ENCODE measurements around the gene KCNQ1OT1.
A peak's percentile ranks its signal among the peaks of the same experiment; 100 is the strongest.

The KCNQ1OT1 gene

DNA sequence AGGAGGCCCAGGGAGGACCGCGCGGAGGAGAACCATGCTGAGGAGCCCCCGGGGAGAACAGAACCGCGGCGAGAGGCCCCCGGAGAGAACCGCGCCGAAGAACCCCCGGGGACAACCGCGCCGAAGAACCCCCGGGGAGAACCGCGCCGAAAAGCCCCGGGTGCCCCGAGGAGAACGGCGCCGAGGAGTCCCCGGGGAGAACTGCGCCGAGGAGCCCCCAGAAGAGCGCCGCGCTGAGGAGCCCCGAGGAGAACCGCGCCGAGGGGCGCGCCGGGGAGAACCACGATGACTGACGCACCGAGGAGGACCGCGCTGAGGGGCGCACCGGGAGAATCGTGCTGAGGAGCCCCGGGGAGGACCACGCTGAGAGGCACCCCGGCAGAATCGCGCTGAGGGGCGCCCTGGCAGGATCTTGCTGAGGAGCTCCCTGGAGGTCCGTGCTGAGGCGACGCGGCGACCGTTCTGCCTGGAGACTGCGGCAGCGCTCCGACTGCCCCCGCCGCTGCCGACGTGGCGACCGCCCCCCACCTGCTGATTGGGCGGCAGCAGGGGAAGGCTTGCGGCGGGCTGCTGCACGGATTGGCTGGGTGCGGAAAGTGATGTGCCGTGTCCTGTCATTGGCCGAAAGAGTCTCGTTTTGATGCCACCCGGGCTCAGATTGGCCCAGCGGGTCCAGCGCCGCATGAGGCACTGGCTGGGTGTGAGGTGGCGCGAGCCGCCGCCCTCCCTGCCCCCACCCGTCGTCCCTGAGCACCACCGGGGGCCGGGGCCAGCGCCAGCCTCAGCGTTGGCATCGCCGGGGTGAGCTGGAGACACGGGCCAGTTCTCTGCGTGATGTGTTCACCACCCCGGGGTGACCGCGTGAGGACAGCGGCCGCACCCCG, at the start of gene KCNQ1OT1 (continued):
- TF ChIP-seq, protein P1, sequence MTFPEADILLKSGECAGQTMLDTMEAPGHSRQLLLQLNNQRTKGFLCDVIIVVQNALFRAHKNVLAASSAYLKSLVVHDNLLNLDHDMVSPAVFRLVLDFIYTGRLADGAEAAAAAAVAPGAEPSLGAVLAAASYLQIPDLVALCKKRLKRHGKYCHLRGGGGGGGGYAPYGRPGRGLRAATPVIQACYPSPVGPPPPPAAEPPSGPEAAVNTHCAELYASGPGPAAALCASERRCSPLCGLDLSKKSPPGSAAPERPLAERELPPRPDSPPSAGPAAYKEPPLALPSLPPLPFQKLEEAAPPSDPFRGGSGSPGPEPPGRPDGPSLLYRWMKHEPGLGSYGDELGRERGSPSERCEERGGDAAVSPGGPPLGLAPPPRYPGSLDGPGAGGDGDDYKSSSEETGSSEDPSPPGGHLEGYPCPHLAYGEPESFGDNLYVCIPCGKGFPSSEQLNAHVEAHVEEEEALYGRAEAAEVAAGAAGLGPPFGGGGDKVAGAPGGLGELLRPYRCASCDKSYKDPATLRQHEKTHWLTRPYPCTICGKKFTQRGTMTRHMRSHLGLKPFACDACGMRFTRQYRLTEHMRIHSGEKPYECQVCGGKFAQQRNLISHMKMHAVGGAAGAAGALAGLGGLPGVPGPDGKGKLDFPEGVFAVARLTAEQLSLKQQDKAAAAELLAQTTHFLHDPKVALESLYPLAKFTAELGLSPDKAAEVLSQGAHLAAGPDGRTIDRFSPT (tag by site-specific recombination; IDR thresholded peaks at IDR 0.05), result peak; percentile 95
- TF ChIP-seq ZNF394 (tag by site-specific recombination; IDR thresholded peaks at IDR 0.05; ENCODE audit: borderline replicate concordance) (peak; percentile 23; the same call in 1 of the 2 replicates), SP3 (tag by site-specific recombination; IDR thresholded peaks at IDR 0.05) (peak; percentile 70), ZNF114 (tag by site-specific recombination; IDR thresholded peaks at IDR 0.05) (no peak), ZFP69B (tag by site-specific recombination; IDR thresholded peaks at IDR 0.05) (no peak), KLF8 (tag by site-specific recombination; IDR thresholded peaks at IDR 0.05) (peak; percentile 54; the same call in 1 of the 2 replicates), ZNF423 (tag by site-specific recombination; IDR thresholded peaks at IDR 0.05) (0 out of 2 replicates have a peak, but pooled peaks have one; percentile 24), ZBTB48 (tag by site-specific recombination; IDR thresholded peaks at IDR 0.05) (0 out of 2 replicates have a peak, but pooled peaks have one; percentile 25), SP7 (tag by site-specific recombination; IDR thresholded peaks at IDR 0.05) (0 out of 2 replicates have a peak, but pooled peaks have one; percentile 44), ZNF341 (tag by site-specific recombination; IDR thresholded peaks at IDR 0.05; ENCODE audit: low read depth) (no peak), ZEB2 (tag by site-specific recombination; IDR thresholded peaks at IDR 0.05) (0 out of 2 replicates have a peak, but pooled peaks have one; percentile 24), ZNF629 (tag by site-specific recombination; IDR thresholded peaks at IDR 0.05) (peak; percentile 52), ZNF501 (tag by site-specific recombination; IDR thresholded peaks at IDR 0.05) (no peak), ZNF624 (tag by site-specific recombination; IDR thresholded peaks at IDR 0.05) (no peak), GLIS2 (tag by site-specific recombination; IDR thresholded peaks at IDR 0.05) (peak; percentile 91), ZNF701 (tag by site-specific recombination; IDR thresholded peaks at IDR 0.05) (0 out of 2 replicates have a peak, but pooled peaks have one; percentile 71), ZNF391 (tag by site-specific recombination; IDR thresholded peaks at IDR 0.05; ENCODE audit: borderline replicate concordance, low read depth) (peak; percentile 42; the same call in 1 of the 2 replicates), ZNF530 (tag by site-specific recombination; IDR thresholded peaks at IDR 0.05; ENCODE audit: low read depth) (no peak)
- TF ChIP-seq, protein P2, sequence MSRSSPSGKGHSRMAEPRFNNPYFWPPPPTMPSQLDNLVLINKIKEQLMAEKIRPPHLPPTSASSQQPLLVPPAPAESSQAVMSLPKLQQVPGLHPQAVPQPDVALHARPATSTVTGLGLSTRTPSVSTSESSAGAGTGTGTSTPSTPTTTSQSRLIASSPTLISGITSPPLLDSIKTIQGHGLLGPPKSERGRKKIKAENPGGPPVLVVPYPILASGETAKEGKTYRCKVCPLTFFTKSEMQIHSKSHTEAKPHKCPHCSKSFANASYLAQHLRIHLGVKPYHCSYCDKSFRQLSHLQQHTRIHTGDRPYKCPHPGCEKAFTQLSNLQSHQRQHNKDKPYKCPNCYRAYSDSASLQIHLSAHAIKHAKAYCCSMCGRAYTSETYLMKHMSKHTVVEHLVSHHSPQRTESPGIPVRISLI (tag by site-specific recombination; IDR thresholded peaks at IDR 0.05), result no peak
- TF ChIP-seq, protein P3, sequence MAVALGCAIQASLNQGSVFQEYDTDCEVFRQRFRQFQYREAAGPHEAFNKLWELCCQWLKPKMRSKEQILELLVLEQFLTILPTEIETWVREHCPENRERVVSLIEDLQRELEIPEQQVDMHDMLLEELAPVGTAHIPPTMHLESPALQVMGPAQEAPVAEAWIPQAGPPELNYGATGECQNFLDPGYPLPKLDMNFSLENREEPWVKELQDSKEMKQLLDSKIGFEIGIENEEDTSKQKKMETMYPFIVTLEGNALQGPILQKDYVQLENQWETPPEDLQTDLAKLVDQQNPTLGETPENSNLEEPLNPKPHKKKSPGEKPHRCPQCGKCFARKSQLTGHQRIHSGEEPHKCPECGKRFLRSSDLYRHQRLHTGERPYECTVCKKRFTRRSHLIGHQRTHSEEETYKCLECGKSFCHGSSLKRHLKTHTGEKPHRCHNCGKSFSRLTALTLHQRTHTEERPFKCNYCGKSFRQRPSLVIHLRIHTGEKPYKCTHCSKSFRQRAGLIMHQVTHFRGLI (tag by site-specific recombination; IDR thresholded peaks at IDR 0.05), result no peak
- TF ChIP-seq, protein P4, sequence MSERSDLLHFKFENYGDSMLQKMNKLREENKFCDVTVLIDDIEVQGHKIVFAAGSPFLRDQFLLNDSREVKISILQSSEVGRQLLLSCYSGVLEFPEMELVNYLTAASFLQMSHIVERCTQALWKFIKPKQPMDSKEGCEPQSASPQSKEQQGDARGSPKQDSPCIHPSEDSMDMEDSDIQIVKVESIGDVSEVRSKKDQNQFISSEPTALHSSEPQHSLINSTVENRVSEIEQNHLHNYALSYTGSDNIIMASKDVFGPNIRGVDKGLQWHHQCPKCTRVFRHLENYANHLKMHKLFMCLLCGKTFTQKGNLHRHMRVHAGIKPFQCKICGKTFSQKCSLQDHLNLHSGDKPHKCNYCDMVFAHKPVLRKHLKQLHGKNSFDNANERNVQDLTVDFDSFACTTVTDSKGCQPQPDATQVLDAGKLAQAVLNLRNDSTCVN (tag by site-specific recombination; optimal IDR thresholded peaks at IDR 0.05), result peak; percentile 47
- TF ChIP-seq, protein P5, sequence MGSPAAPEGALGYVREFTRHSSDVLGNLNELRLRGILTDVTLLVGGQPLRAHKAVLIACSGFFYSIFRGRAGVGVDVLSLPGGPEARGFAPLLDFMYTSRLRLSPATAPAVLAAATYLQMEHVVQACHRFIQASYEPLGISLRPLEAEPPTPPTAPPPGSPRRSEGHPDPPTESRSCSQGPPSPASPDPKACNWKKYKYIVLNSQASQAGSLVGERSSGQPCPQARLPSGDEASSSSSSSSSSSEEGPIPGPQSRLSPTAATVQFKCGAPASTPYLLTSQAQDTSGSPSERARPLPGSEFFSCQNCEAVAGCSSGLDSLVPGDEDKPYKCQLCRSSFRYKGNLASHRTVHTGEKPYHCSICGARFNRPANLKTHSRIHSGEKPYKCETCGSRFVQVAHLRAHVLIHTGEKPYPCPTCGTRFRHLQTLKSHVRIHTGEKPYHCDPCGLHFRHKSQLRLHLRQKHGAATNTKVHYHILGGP (tag by site-specific recombination; IDR thresholded peaks at IDR 0.05), result no peak

Measured in HEK293 (cell line).